HG02623 (cell line): ENCODE results near the gene DDX23.
A peak's percentile ranks its signal among the peaks of the same experiment; 100 is the strongest.
"Not testable (repeated sequence)": the region's sequence is repeated elsewhere in the genome, so short reads cannot be mapped to it uniquely, and the experiment has no call there.

ENCODE experiments used
- ATAC-seq: cut with Tn5 transposase; IDR thresholded peaks from one replicate; pipeline ENCODE4 v1.9.1; 2021; ENCODE audit warnings: moderate library complexity; ENCODE audit not compliant: unreplicated experiment

Gene DDX23

GRCh38 chr12:48851883-48852733, at the start of gene DDX23:
DDX23 (minus strand) TSS chr12:48852163; CDS start chr12:48845782, 6,381 bp downstream.
- ATAC-seq, result peak; percentile 94

GRCh38 chr12:48901278-48901677, 49.3 kb upstream of the DDX23 start:
- ATAC-seq, result no peak

- no peak for ATAC-seq
These were observed 47.7 kb upstream of the DDX23 start for GRCh38 chr12:48899651-48900050.

GRCh38 chr12:48894271-48894670, 42.3 kb upstream of the DDX23 start:
- no peak for ATAC-seq

GRCh38 chr12:48890657-48891418, 38.9 kb upstream of the DDX23 start:
- ATAC-seq, result no peak

- ATAC-seq, result no peak
These were observed 37.7 kb upstream of the DDX23 start for GRCh38 chr12:48889679-48890078.

GRCh38 chr12:48883305-48884161, 31.6 kb upstream of the DDX23 start:
- no peak for ATAC-seq

- ATAC-seq, result no peak
These were observed 31.0 kb upstream of the DDX23 start for GRCh38 chr12:48882972-48883304.

- ATAC-seq, result no peak
These were observed 30.3 kb upstream of the DDX23 start for GRCh38 chr12:48882315-48882687.

GRCh38 chr12:48881686-48882314, 29.8 kb upstream of the DDX23 start:
- no peak for ATAC-seq

GRCh38 chr12:48880647-48881046, 28.7 kb upstream of the DDX23 start:
- ATAC-seq, result no peak

GRCh38 chr12:48878548-48878947, 26.6 kb upstream of the DDX23 start:
- no peak for ATAC-seq

GRCh38 chr12:48875944-48876515, 24.1 kb upstream of the DDX23 start:
- no peak for ATAC-seq

- not testable (repeated sequence) for ATAC-seq
These were observed 21.6 kb upstream of the DDX23 start for GRCh38 chr12:48873534-48873933.

- ATAC-seq, result no peak
These were observed 21.1 kb upstream of the DDX23 start for GRCh38 chr12:48873096-48873495.

GRCh38 chr12:48869191-48869590, 17.2 kb upstream of the DDX23 start:
- ATAC-seq, result no peak

- no peak for ATAC-seq
These were observed 16.5 kb upstream of the DDX23 start for GRCh38 chr12:48868451-48868850.

GRCh38 chr12:48866052-48866711, 14.2 kb upstream of the DDX23 start:
- no peak for ATAC-seq

- ATAC-seq, result peak; percentile 88
These were observed 13.5 kb upstream of the DDX23 start, which contains the start of gene RND1 for GRCh38 chr12:48865281-48866051. RND1 (minus strand) TSS chr12:48865870; CDS start chr12:48865767, 103 bp downstream.
